Mucosa of descending colon (tissue), 3 donors: ENCODE measurements around the gene RAB6A. TPM values are rescaled to one million over a fixed set of nuclear protein-coding genes. Genes with fewer than 3 reads are reported as not detected.

ENCODE experiments used
- ATAC-seq: fragments of 200-7000 bp; cut with Tn5 transposase; one replicate; pipeline ENCODE4 v1.9.1; 2020; ENCODE audit warnings: mild to moderate bottlenecking, moderate library complexity
- DNase-seq, 3 donors: peaks; one replicate each; pipeline ENCODE4 v3.0.0-alpha.2; 2020
- H3K36me3 ChIP-seq: fragments of 200-600 bp; one replicate; pipeline ENCODE4 v1.8.0; 2021; ENCODE audit warnings: low read depth, mild to moderate bottlenecking
- H3K4me1 ChIP-seq: fragments of 200-600 bp; one replicate; pipeline ENCODE4 v1.8.0; 2021; ENCODE audit warnings: low read depth, mild to moderate bottlenecking
- H3K4me3 ChIP-seq: fragments of 200-600 bp; one replicate; pipeline ENCODE4 v1.8.0; 2021; ENCODE audit warnings: mild to moderate bottlenecking
- H3K9me3 ChIP-seq: fragments of 200-600 bp; one replicate; pipeline ENCODE4 v1.8.0; 2021; ENCODE audit warnings: mild to moderate bottlenecking
- CTCF ChIP-seq: fragments of 200-600 bp; IDR thresholded peaks from one replicate; pipeline ENCODE4 v1.8.0; 2022; ENCODE audit warnings: antibody characterized with exemption, mild to moderate bottlenecking
- intact Hi-C, 2 donors: fragments of 100-400 bp; cut with DNase I in 1 of 2; cut with micrococcal nuclease in 1 of 2; formaldehyde crosslinking; loops; one replicate each; pipeline versions ENCODE4 v1.11.0 to v1.11.1; 2022; cut with DNase I, micrococcal nuclease
- long read RNA-seq, 2 donors: library from polyadenylated mRNA; unstranded; transcript quantifications; one replicate each; pipeline ENCODE4 v2.0.0, GENCODE V29; 2019 to 2021
- total RNA-seq, 3 donors: library from RNA; stranded (reverse); fragmentation: NEBNext Ultra II Directional in 2 of 3; extraction: Animal tissue kit (Norgen Biotek cat#: 25700) in 2 of 3; gene quantifications; one replicate each; pipeline versions ENCODE4 v1.2.1 to v1.2.4, GENCODE V29; 2021 to 2023
- donor health status: DM: no; HTN: no; CAD: no; lungs with moderate emphysema.
- donor health status: DM: no; HTN: no; CAD: no.
- donor health status: DM: no; HTN: yes; CAD: no.

Gene RAB6A
- 100 to 1,000 TPM; 138 to 140 (median 139) TPM for total RNA-seq
- long read RNA-seq, donor 1, transcript RAB6A-202 (8 exons, 3,085 nt): minor isoform, 22 of 71 reads
- long read RNA-seq, donor 1, transcript RAB6A-201 (8 exons, 3,389 nt): major isoform, 31 of 71 reads
- long read RNA-seq, donor 1, partial matches to known transcripts: 6 of 71 reads
- long read RNA-seq, donor 1, other reads (novel, unspliced or antisense): 12 of 71 reads
- long read RNA-seq, donor 2, transcript RAB6A-201 (8 exons, 3,389 nt): major isoform, 8 of 31 reads
- long read RNA-seq, donor 2, transcript RAB6A-202 (8 exons, 3,085 nt): minor isoform, 5 of 31 reads
- long read RNA-seq, donor 2, partial matches to known transcripts: 1 of 31 reads
- long read RNA-seq, donor 2, other reads (novel, unspliced or antisense): 14 of 31 reads

- Histone ChIP-seq H3K4me1 (peaks cover 9% of the 10 kb centered on the region), H3K36me3 (peaks cover 5% of the 10 kb centered on the region), H3K9me3 (no peaks in the 10 kb centered on the region), H3K4me3 (peak within 1 kb of the TSS; percentile 99)
- peak; percentile 29 for TF ChIP-seq CTCF
- DNase-seq (peak; percentile 100), ATAC-seq (peak; percentile 95)
- intact Hi-C loops: no loop called here
These were observed at the start of gene RAB6A for GRCh38 chr11:73760679-73761402. Gene RAB6A (minus strand): TSS chr11:73761074. CDS start chr11:73760635, 439 bp downstream.

- Histone ChIP-seq H3K4me3 (no peak overlapping the region), H3K4me1 (no peaks in the 10 kb centered on the region), H3K9me3 (no peaks in the 10 kb centered on the region), H3K36me3 (no peaks in the 10 kb centered on the region)
- intact Hi-C loops: no loop called here
- no peak for DNase-seq
- no peak for ATAC-seq
- TF ChIP-seq CTCF: no peak
These were observed 49.8 kb upstream of the RAB6A start for GRCh38 chr11:73810637-73811036.

- TF ChIP-seq CTCF: no peak
- Histone ChIP-seq H3K36me3 (no peaks in the 10 kb centered on the region), H3K4me1 (no peaks in the 10 kb centered on the region), H3K9me3 (no peaks in the 10 kb centered on the region), H3K4me3 (no peak overlapping the region)
- intact Hi-C loops: no loop called here
- DNase-seq (no peak), ATAC-seq (no peak)
These were observed 47.2 kb upstream of the RAB6A start for GRCh38 chr11:73808052-73808451.

GRCh38 chr11:73804712-73805111 lies 43.8 kb upstream of the RAB6A start:
- Histone ChIP-seq H3K9me3 (no peaks in the 10 kb centered on the region), H3K4me3 (no peak overlapping the region), H3K36me3 (no peaks in the 10 kb centered on the region), H3K4me1 (no peaks in the 10 kb centered on the region)
- intact Hi-C loops: no loop called here
- ATAC-seq (no peak), DNase-seq (no peak)
- TF ChIP-seq CTCF: no peak

GRCh38 chr11:73801136-73801535 lies 40.3 kb upstream of the RAB6A start:
- Histone ChIP-seq H3K36me3 (no peaks in the 10 kb centered on the region), H3K4me3 (no peak overlapping the region), H3K9me3 (no peaks in the 10 kb centered on the region), H3K4me1 (no peaks in the 10 kb centered on the region)
- no peak for TF ChIP-seq CTCF
- ATAC-seq (no peak), DNase-seq (no peak)
- intact Hi-C loops: no loop called here
